Hematopoietic multipotent progenitor cell treated with erythropoietin and hydrocortisone succinate and interleukin-3 and kit ligand, for 4 days (in vitro differentiated cells): ENCODE measurements around the gene ROBO4.

Source experiments
- DNase-seq: peaks from one replicate; pipeline ENCODE4 v3.0.0-alpha.2; 2015

ROBO4 gene

GRCh38 chr11:124897674-124898262 is at the start of gene ROBO4:
ROBO4 (minus strand) TSS chr11:124897865; CDS start chr11:124897795, 70 bp downstream.
- DNase-seq, result peak; percentile 48

- DNase-seq, result no peak
Observed at GRCh38 chr11:124946735-124947141, 49.1 kb upstream of the ROBO4 start.

GRCh38 chr11:124945826-124946225 is 48.2 kb upstream of the ROBO4 start:
- no peak for DNase-seq

- DNase-seq, result no peak
Observed at GRCh38 chr11:124944565-124944964, 46.9 kb upstream of the ROBO4 start.

GRCh38 chr11:124943741-124944140 is 46.1 kb upstream of the ROBO4 start:
- no peak for DNase-seq

- no peak for DNase-seq
Observed at GRCh38 chr11:124943254-124943616, 45.6 kb upstream of the ROBO4 start.

- no peak for DNase-seq
Observed at GRCh38 chr11:124942466-124943253, 45.0 kb upstream of the ROBO4 start.

- no peak for DNase-seq
Observed at GRCh38 chr11:124941703-124942102, 44.0 kb upstream of the ROBO4 start.

- DNase-seq, result no peak
Observed at GRCh38 chr11:124938970-124939369, 41.3 kb upstream of the ROBO4 start.

GRCh38 chr11:124938206-124938765 is 40.6 kb upstream of the ROBO4 start:
- no peak for DNase-seq

GRCh38 chr11:124937336-124937935 is 39.8 kb upstream of the ROBO4 start:
- DNase-seq, result no peak

- DNase-seq, result no peak
Observed at GRCh38 chr11:124935548-124936514, 38.2 kb upstream of the ROBO4 start, which contains the start of gene HEPACAM. HEPACAM (minus strand) TSS chr11:124936047; CDS start chr11:124936006, 41 bp downstream.

GRCh38 chr11:124934862-124935547 is 37.3 kb upstream of the ROBO4 start:
- DNase-seq, result no peak

- DNase-seq, result no peak
Observed at GRCh38 chr11:124930799-124931198, 33.1 kb upstream of the ROBO4 start.

GRCh38 chr11:124928942-124929665 is 31.4 kb upstream of the ROBO4 start:
- no peak for DNase-seq

- DNase-seq, result no peak
Observed at GRCh38 chr11:124923296-124923695, 25.6 kb upstream of the ROBO4 start.

- peak; percentile 27 for DNase-seq
Observed at GRCh38 chr11:124922831-124923230, 25.2 kb upstream of the ROBO4 start.

GRCh38 chr11:124920870-124921609 is 23.4 kb upstream of the ROBO4 start:
- DNase-seq, result peak; percentile 88

- no peak for DNase-seq
Observed at GRCh38 chr11:124920356-124920755, 22.7 kb upstream of the ROBO4 start.

- DNase-seq, result no peak
Observed at GRCh38 chr11:124919898-124920297, 22.2 kb upstream of the ROBO4 start.
